Posterior cingulate gyrus (tissue), 11 donors: Measurements from ENCODE around the gene RASSF9.

Source experiments
- DNase-seq, 10 donors: peaks; one replicate each; pipeline versions ENCODE4 v3.0.0 to v3.0.0-alpha.2; 2020 to 2021; ENCODE audit warnings: mixed read lengths in 3 of 10
- intact Hi-C: fragments of 100-400 bp; cut with DNase I; formaldehyde crosslinking; loops from one replicate; pipeline ENCODE4 v1.15.1; 2023

The RASSF9 gene

DNA sequence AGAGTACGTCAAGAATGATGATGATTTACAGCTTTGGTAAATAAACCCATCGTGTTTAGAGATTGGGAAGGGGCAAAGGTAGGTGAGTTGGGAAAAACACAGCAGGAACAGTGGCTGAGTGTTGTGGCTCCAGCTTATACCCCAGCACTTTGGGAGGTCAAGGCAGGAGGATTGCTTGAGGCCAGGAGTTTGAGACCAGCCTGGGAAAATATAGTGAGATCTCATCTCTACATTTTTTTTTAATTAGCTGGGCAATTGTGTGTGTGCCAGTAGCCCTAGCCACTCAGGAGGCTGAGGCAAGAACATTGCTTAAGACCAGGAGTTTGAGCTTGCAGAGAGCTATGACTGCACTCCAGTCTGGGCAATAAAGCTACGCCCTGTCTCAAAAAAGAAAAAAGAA lies 77.1 kb downstream of the RASSF9 start:
- DNase-seq, result no peak
- intact Hi-C loops, result no loop called here

DNA sequence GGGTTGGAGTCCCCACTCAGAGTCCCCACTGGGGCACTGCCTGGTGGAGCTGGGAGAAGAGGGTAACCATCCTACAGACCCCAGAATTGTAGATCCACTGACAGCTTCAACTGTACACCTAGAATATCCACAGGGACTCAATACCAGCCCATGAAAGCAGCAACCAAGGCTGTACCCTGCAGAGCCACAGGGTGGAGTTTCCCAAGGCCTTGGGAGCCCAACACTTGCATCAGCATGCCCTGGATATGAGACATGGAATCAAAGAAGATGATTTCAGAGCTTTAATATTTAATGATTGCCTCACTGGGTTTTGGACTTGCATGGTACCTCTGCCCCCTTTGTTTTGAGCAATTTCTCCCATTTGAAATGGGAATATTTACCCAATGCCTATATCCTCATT lies 80.4 kb downstream of the RASSF9 start:
- DNase-seq, result peak in 1 of 10 donors; percentile 14
- intact Hi-C loops, result no loop called here
